DMS53 (cell line): ENCODE measurements around the gene TAX1BP3.
A peak's percentile ranks its signal among the peaks of the same experiment; 100 is the strongest.

Experiments
- DNase-seq: peaks from one replicate; lab custom pipeline; 2025; lab: John Stamatoyannopoulos, UW

TAX1BP3 gene

DNA sequence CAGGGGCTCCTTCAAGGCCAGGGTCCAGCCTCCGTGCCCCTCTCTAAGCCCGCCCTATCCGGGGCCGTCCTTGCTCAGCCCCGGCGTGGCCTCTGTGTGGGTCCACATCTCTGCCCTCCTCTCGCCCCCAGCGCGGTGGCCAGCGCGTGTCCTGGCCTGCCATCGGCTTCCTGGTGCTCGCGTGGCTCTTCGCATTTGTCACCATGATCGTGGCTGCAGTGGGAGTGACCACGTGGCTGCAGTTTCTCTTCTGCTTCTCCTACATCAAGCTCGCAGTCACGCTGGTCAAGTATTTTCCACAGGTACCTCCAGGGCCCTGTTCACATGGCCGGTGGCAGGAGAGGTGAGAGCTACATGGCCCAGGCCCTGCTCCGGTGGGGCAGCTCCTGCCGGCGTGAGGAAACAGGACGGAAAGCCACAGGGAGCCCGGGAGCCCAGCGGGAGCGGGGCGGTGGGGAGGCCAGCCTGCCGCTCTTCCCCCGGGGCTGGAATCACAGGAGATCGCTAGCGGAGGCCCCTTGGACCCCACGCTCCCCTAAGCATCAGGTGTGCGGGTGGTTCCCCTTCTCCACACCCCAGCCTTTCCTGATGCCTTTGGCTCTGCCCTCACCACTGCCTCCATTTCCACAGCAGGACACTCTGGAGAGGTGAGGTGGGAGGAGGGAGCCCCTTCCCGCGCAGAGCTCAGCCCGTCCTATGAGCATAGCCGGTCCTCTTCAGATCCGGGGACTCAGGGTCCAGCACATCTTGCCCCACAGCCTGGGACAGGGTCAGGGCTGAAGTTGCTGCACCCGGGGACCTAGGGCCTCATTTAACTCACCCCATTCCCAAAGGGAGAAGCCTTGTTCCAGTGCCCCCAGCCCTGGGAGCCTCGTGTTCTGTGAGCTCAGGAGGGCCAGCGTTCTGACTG, 10.2 kb downstream of the TAX1BP3 start:
- no peak for DNase-seq

DNA sequence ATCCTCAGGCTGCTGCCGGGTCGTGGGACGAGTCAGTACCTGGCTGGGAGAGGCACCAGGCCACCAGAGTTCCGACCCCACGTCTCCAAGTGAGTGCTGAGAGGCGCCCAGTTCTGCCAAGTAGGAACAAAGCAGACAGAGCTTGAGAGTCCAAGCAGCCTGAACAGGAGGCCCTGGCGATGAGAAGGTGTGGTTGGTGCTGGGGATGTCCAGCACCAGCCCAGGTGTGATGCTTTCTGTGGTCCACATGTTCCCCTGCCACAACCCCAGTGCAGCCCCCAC, 10.8 kb downstream of the TAX1BP3 start:
- DNase-seq, result no peak

DNA sequence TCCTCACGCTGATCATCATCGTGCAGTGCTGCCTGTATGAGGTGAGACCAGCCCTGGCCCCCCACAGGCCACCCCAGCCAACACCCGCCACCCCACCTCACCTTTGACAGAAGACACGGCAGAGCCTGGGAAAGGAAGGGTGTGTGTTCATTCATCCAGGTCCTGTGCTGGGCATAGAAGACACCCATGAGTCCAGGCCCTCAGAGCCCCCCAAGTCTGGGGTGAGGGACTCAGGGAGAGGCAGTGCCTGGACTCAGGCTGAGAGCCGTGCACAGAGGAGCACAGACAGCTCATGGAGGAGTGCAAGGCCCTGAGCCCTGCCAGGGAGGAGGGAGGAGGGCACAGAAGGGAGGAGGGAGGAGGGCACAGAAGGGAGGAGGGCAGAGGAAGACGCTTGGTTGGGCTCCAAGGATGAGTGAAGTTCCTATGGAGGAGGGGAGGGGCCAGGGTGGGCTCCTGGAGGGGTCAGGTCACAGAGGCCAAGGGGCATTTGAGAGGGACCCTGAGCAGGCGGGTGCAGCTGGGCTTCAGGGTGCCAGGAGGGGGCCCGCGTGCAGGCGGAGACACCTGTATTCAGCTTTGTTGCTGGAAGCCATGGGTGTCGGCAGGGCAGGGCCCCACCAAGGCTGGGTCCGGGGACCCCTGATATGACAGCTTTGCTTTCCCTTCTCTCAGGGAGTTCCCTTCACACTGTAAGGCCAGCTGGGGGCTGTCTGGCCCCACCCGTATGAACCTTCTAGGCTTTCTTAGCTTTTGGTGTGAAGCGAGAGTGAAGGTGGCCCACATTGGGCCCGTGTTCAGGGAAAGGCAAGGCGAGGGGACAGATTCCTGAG, 11.4 kb downstream of the TAX1BP3 start:
- no peak for DNase-seq

DNA sequence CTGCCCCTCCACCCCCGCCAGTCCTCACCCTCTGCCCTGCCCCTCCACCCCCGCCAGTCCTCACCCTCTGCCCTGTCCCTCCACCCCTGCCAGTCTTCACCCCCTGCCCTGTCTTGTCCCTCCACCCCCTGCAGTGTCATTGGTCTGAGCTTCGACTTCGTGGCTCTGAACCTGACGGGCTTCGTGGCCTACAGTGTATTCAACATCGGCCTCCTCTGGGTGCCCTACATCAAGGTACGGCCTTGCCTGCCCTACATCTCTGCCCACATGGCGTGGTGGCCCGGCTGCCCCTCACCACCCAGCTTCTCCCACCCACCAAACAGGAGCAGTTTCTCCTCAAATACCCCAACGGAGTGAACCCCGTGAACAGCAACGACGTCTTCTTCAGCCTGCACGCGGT, 12.0 kb downstream of the TAX1BP3 start:
- no peak for DNase-seq

DNA sequence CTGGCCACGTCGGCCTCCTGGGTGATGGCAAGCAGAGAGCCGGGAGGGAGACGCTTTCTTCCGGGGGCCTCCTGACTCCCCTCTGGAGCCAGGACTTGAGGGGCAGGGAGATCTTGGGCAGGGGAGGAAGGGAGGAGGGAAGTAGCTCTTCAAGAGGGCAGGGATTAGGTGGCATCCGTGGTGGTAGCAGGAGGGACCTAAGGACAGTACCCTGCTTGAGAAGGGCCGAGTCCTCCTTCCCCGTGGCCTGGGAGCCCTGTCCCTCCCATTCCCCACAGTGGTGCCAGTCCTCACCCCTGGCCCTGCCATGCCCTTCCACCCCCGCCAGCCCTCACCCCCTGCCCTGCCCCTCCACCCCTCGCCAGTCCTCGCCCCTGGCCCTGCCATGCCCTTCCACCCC, 12.6 kb downstream of the TAX1BP3 start:
- DNase-seq, result no peak

DNA sequence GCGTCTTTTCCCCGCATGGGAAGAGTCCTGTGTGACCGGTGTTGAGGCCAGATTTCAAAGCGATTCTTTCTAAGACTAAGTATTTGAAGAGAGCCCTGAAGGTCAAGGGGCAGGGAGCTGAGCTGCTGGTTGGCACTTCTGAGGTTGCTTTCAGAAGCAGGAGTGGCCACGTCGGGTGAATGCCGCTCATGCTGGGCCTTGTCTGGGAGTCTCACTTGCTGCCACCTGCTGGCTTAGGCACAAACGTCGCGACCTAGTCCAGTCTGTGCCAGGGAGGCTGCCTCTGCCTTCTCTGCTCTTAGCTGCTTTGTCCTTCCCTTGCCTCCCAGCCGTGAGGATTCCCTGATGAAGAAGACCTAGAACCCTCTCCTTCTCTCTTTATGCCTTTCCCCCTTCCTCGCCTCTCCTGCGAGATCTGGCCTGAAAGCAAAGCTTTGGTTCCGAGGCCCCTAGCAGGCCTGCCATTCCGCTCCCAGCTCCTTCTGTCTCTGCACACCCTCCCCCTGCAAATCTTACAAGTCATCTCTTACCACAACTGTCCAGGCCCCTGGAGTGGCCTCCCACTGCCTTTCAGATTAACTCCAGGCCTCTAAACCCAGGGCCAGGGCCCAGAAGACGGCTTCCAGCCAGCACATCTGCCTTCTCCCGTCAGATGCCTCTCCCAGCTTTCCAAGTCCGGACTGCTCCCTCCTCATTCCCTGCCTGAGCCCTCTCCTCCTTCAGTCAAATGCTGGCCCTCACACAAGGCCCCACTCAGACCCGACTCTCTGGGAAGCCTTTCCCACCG, 20.4 kb downstream of the TAX1BP3 start:
- DNase-seq, result peak; percentile 78

DNA sequence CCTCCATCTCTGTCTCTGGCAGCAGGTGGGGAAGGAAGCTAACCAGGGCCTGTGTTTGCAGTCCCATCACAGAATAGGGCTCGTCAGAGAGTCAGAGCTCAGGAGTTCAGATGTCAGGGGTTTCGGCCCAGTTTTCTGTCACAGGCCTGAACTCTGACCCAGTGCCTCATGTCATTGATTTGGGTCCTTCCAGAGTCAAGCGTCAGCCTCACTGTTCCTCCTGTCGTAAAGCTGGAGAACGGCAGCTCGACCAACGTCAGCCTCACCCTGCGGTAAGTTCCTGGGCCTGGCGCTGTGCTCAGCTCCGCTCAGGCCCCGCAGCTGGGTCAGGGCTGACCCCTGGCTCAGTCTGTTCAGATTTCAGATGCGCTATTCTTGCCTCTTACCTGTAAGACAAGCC, 21.1 kb downstream of the TAX1BP3 start:
- no peak for DNase-seq

DNA sequence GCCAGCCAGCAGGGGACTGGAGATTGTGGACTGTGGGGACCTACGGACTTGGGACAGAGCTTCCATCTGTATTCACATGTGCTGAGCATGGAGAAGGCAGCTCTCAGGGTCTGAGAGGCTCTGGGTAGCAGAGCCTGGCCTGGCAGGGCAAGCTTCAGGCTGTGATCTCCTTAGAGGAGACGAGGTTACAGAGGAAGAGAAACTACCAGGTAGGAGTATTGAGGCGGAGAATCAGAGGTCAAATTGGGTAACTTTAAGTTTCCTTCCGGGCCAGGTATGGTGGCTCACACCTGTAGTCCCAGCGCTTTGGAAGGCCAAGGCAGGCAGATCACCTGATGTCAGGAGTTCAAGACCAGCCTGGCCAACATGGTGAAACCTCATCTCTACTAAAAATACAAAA, 23.1 kb downstream of the TAX1BP3 start:
- DNase-seq, result no peak

DNA sequence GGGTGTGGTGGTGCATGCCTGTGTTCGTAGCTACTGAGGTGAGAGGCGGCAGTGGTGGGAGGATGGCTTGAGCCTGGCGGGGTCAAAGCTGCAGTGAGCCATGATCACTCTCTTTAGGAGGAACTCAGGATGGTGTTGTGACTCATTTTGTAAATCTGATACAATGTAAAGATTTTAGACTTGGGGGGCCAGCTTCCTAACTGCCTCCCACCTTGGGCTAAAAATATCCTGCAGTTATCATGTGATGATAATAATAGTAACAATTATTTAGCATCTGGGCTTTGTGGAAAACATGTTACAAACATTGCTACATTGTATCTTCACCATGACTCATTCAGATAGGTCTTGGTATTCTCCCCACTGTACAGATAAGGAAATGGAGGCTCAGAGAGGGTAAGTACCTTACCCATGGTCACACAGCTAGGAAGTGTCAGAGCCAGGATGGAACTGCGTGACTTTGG, 24.5 kb downstream of the TAX1BP3 start:
- DNase-seq, result no peak

DNA sequence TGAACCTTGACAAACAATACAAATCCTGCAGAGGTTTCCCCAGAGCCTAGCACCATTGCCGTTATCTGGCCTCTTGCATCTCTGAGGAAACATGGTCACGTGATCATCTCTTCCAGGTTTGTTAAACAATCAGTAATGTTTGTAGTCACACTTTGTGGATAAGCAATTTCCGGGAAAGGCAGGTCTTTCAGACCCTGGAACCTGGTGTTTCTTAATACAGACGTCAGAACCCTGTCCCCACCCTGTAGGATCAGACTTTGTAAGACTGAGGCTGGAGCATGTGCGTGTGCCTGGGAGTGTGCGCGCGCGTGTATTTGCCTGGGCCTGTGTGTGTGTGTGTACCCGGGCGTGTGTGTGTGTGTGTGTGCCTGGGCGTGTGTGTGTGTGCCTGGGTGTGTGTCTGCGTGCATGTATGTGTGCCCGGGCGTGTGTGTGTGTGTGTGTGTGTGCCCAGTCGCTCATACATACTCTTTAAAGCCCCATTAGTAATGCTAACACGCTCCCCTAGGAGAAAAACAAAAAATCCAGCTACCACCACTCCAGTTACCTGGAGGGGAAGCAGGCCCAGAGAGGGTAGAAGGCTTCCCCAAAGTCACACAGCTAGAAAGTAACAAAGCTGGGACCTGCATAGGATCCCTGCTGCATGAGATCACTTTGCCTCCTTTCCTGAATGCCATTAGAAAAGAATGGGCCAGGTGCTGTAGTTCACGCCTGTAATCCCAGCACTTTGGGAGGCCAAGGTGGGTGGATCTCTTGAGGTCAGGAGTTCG, 26.5 kb downstream of the TAX1BP3 start:
- no peak for DNase-seq

DNA sequence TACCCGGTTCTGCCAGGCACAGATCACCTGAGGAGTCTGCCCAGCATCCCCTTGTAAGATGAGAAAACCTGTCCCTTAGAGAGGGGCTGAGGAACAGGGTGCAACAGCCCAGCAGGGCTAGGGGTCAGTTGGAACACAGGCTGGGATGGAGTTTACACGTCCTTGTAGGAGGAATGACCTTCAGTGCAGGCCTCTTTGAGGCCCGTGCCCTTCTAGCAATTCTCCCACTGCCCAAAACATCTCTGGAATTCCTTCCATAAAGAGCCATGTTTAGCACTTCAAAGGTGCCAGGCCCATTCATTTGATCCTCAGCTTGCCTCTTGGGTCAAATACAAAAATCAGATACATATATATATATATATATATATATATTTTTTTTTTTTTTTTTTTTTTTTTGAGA, 27.4 kb downstream of the TAX1BP3 start:
- DNase-seq, result no peak

DNA sequence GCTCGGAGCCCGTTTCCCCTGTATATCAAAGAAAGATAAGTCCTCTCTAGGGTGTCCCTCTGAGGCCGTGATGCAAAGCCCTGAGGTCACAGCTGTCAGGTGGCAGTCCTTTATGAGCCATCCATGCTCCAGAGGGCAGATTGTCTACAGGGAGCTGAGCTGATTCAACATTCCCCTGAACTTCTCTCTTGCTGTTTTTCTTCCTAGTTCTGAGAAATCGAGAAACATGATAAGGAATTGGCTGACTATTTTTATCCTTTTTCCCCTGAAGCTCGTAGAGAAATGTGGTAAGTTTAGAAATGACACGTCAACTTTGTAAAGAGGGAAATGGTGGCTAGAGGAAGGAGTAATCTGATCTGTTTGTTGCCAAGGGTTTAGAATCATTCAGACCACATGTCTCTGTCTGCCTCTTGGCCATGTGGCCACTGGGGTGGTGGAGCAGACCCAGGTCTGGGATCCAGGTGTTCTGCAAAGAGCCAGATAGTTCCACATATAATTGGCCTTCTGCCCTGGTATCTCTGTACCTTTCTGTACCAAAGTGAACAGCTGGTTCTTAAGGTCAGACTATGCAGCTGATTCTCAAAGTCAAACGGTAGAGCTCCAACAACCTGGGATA, 28.3 kb downstream of the TAX1BP3 start:
- DNase-seq, result peak; percentile 35

DNA sequence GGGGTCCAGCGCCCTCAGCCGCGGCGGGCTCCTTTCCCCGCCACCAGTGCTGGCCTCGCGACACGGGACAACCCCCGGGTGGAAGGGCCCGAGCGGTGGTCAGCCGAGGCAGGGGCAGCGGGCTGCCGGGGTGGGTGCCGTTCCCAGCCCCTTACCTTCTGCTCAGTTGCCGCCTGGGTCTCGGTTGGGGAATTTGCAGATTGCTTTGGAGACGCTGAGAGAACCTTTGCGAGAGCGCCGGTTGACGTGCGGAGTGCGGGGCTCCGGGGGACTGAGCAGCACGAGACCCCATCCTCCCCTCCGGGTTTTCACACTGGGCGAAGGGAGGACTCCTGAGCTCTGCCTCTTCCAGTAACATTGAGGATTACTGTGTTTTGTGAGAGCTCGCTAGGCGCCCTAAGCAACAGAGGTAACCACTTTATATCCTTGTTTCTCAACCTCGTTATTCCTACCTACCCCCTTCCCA, 31.4 kb downstream of the TAX1BP3 start:
- peak; percentile 39 for DNase-seq

DNA sequence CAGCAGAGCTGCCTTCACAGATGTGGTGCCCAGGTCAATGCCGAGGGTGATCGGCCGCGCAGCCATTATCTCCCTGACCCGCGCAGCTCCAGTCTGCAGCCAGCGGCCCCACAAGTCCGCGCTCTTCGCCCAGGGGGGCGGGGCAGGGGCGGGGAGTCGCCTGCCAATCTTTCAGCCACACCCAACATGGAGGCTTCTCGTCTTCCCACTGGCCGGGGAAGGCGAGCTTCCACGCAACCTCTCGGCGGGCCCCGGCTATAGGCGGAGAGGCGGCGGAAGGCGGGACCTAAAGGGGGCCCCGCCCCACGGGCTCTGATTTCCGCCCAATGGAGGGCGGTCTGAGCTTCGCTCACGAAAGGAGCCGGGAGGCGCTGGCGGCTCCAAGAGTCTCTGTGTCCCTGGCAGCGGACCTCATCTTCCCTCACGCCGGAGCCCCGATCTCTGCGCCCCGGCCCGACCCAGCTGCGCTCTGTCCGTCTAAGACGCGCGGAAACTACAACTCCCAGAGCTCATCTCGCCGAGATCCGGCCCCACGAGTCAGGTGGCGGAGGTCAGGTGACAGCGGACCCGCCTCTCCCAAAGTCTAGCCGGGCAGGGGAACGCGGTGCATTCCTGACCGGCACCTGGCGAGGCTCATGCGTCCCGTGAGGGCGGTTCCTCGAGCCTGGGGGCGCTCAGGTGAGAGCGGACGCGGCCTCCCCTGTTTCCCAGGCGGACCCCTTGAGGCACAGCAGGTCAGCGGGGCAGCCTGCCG, 32.0 kb downstream of the TAX1BP3 start, which contains the start of the genes CTNS and SHPK:
Gene CTNS, plus strand, starts transcription at position 607 of the 754 bp plus-strand sequence. CDS start 3,447 bp downstream, outside the sequence.
Gene SHPK, minus strand, starts transcription at position 97 of the 754 bp plus-strand sequence. Its CDS starts 31 bp downstream, at position 66.
- peak; percentile 97 for DNase-seq

DNA sequence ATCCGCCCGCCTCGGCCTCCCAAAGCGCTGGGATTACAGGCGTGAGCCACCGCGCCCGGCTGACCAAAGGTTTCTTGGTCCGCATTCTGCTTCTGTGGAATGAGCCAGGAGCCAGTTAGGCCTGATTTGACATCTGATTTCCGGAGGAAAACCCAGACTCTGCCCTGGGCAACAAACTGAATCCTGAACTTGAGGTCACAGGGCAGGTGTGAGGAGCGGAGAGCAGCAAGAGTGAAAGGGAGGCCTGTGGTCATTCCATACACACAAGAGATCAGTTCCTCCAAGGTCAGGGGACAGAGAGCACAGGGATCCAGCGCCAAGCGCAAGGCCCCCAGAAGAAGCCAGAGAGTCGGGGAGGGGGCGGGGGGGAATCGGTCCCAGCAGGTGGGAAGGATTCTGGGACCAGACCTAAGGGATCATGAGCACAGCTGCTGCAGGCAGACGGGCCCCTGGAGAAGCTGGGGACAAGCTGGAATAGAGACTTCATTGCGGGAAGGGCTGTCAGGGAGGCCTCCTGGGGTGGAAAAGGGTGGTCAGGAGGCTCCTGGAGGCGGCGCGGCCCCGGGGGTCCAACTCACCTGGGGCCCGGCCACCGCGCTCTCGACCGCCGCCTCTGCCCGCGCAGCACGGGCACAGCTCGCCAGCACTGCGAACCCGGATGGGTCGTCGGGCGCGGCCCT, 32.8 kb downstream of the TAX1BP3 start:
- peak; percentile 56 for DNase-seq

DNA sequence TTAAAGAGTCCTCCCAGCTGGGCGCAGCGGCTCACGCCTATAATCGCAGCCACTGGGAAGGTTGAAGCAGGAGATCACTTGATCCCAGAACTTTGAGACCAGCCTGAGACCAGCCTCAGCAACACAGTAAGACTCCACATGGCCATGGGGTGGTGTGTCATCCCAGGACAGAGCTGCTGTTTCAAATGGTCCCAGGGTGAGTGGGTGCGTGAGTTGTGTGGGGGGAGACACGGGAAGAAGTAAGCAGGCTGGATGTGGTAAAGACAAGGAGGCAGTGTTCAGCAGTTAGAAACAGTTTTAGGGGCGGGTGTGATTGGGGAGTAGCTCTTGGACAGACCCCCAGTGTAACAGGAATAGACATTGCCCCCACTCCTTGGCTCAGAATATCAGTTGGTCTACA, 36.1 kb downstream of the TAX1BP3 start:
- DNase-seq, result no peak

DNA sequence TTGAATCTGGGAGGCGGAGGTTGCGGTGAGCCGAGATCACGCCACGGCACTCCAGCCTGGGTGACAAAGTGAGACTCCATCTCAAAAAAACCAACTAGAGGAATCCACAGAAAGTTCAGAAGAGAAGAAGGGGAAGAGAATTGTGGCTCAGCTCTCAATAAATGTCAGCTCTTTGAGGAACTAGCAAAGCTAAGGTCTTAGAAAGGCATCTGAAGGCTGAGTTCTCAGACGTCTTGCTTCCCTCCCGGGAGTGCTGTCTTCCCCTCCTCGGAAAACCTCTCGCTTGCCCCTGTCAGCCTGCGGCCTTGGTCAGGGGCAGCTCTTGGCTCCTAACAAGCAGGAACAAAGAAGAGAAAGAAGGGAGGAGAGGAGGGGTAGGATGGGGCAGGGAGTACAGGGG, 37.6 kb downstream of the TAX1BP3 start:
- DNase-seq, result no peak

DNA sequence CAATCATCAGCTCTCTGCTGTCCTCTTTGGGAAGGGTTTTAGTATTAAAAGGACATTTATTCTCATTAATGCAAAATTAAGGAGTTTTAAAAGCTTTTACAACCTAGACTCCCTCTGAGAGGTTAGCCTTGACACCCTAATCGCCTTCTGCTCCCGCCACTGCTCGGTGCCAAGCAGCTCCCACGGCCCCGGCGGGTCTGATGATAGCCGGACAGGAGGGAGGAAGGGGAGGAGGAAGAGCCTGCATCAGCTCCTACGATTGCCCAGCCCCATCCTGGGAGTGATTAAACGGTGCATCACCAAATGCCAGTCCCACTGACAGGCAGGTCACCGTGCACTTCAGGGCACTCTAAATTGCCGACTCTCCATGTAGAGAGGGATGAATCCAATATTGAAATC, 40.6 kb downstream of the TAX1BP3 start:
- DNase-seq, result no peak
